H9 (cell line): ENCODE measurements around the gene CREB3L2. TPM values are rescaled to one million over a fixed set of nuclear protein-coding genes. Genes with fewer than 3 reads are reported as not detected.

Source experiments
- DNase-seq: peaks from one replicate; pipeline ENCODE4 v3.0.0-alpha.2; 2017
- H2AFZ ChIP-seq: one replicate; pipeline ENCODE4 v1.6.1; 2013; ENCODE audit warnings: mild to moderate bottlenecking, low read length, control low read depth, moderate library complexity
- H2AK5ac ChIP-seq: 2 replicates; pipeline ENCODE4 v1.6.1; 2013; ENCODE audit warnings: low read length, control low read depth, mixed read lengths; ENCODE audit not compliant: insufficient read length
- H2BK120ac ChIP-seq: one replicate; pipeline ENCODE4 v1.6.1; 2013; ENCODE audit warnings: low read depth, mild to moderate bottlenecking, low read length, control low read depth, inconsistent platforms; ENCODE audit not compliant: poor library complexity, severe bottlenecking
- H2BK12ac ChIP-seq: 2 replicates; pipeline ENCODE4 v1.6.1; 2013; ENCODE audit warnings: low read length, control low read depth, mixed read lengths, low read depth; ENCODE audit not compliant: insufficient read length
- H2BK15ac ChIP-seq: 2 replicates; pipeline ENCODE4 v1.6.1; 2013; ENCODE audit warnings: low read depth, low read length, control low read depth
- H2BK20ac ChIP-seq: one replicate; pipeline ENCODE4 v1.6.1; 2013; ENCODE audit warnings: low read depth, mild to moderate bottlenecking, low read length, control low read depth, inconsistent platforms; ENCODE audit not compliant: poor library complexity, severe bottlenecking
- H2BK5ac ChIP-seq: 2 replicates; pipeline ENCODE4 v1.6.1; 2013; ENCODE audit warnings: low read length, control low read depth, mixed read lengths; ENCODE audit not compliant: insufficient read length
- H3K14ac ChIP-seq: 2 replicates; pipeline ENCODE4 v1.6.1; 2013; ENCODE audit warnings: low read length, control low read depth; ENCODE audit not compliant: insufficient read depth
- H3K18ac ChIP-seq: 2 replicates; pipeline ENCODE4 v1.6.1; 2013; ENCODE audit warnings: low read depth, mild to moderate bottlenecking, mixed read lengths, low read length, control low read depth; ENCODE audit not compliant: insufficient read length
- H3K23ac ChIP-seq: 2 replicates; pipeline ENCODE4 v1.6.1; 2013; ENCODE audit warnings: low read length, control low read depth, mixed read lengths, low read depth; ENCODE audit not compliant: insufficient read length
- H3K23me2 ChIP-seq: 2 replicates; pipeline ENCODE4 v1.6.1; 2013; ENCODE audit warnings: low read depth, mild to moderate bottlenecking, mixed read lengths, low read length, control low read depth; ENCODE audit not compliant: insufficient read length, poor library complexity, severe bottlenecking
- H3K27ac ChIP-seq: 2 replicates; pipeline ENCODE4 v1.5.1; 2013; ENCODE audit warnings: low read length, control low read depth, mixed read lengths, low read depth; ENCODE audit not compliant: insufficient read length
- H3K27me3 ChIP-seq: 2 replicates; pipeline ENCODE4 v1.6.1; 2013; ENCODE audit warnings: low read length, control low read depth, inconsistent platforms; ENCODE audit not compliant: insufficient read depth
- H3K4ac ChIP-seq: 2 replicates; pipeline ENCODE4 v1.6.1; 2013; ENCODE audit warnings: low read depth, mild to moderate bottlenecking, control low read depth, inconsistent platforms, low read length, moderate library complexity
- H3K4me1 ChIP-seq: 2 replicates; pipeline ENCODE4 v1.6.1; 2013; ENCODE audit warnings: low read length, control low read depth, inconsistent platforms; ENCODE audit not compliant: insufficient read depth
- H3K4me2 ChIP-seq: 2 replicates; pipeline ENCODE4 v1.6.1; 2013; ENCODE audit warnings: low read length, control low read depth, mixed read lengths; ENCODE audit not compliant: insufficient read length, insufficient read depth
- H3K56ac ChIP-seq: 2 replicates; pipeline ENCODE4 v1.6.1; 2013; ENCODE audit warnings: low read depth, mild to moderate bottlenecking, mixed read lengths, low read length, control low read depth; ENCODE audit not compliant: insufficient read length
- H3K79me1 ChIP-seq: 2 replicates; pipeline ENCODE4 v1.6.1; 2013; ENCODE audit warnings: low read depth, mild to moderate bottlenecking, moderate library complexity, low read length, control low read depth, inconsistent platforms; ENCODE audit not compliant: insufficient read depth, poor library complexity, severe bottlenecking
- H3K79me2 ChIP-seq: 2 replicates; pipeline ENCODE4 v1.6.1; 2013; ENCODE audit warnings: low read length, control low read depth, inconsistent platforms; ENCODE audit not compliant: insufficient read depth
- H3K9ac ChIP-seq: 2 replicates; pipeline ENCODE4 v1.6.1; 2013; ENCODE audit warnings: low read length, control low read depth, mixed read lengths; ENCODE audit not compliant: insufficient read length; ENCODE audit errors: extremely low read depth
- H3K9me3 ChIP-seq: one replicate; pipeline ENCODE4 v1.6.1; 2013; ENCODE audit warnings: low read depth, low read length, inconsistent platforms; ENCODE audit not compliant: control insufficient read depth
- H3T11ph ChIP-seq: one replicate; pipeline ENCODE4 v1.6.1; 2013; ENCODE audit warnings: mild to moderate bottlenecking, low read length, control low read depth, inconsistent platforms
- H4K20me1 ChIP-seq: one replicate; pipeline ENCODE4 v1.6.1; 2013; ENCODE audit not compliant: control insufficient read depth, insufficient read length, insufficient read depth
- H4K5ac ChIP-seq: 2 replicates; pipeline ENCODE4 v1.6.1; 2013; ENCODE audit warnings: low read depth, mild to moderate bottlenecking, mixed read lengths, low read length, control low read depth; ENCODE audit not compliant: insufficient read length
- H4K8ac ChIP-seq: replicated peaks from 2 replicates; pipeline ENCODE4 v1.6.1; 2013; ENCODE audit warnings: low read length, control low read depth, mixed read lengths, low read depth; ENCODE audit not compliant: insufficient read length
- H4K91ac ChIP-seq: 2 replicates; pipeline ENCODE4 v1.6.1; 2013; ENCODE audit warnings: low read depth, mild to moderate bottlenecking, moderate library complexity, mixed read lengths, low read length, control low read depth; ENCODE audit not compliant: insufficient read length
- H3K27ac Mint-ChIP-seq, 3 experiments: 2 replicates in 2 of 3; 3 replicates in 1 of 3; pipeline ENCODE4 v1.8.0; 2020 to 2021; ENCODE audit warnings: mixed read lengths in 3 of 3, mild to moderate bottlenecking in 1 of 3, moderate library complexity in 1 of 3
- H3K27me3 Mint-ChIP-seq: 2 replicates; pipeline ENCODE4 v1.8.0; 2021; ENCODE audit warnings: low read depth, mild to moderate bottlenecking, moderate library complexity, mixed read lengths
- H3K36me3 Mint-ChIP-seq, 3 experiments: 2 replicates in 2 of 3; 3 replicates in 1 of 3; pipeline ENCODE4 v1.8.0; 2020 to 2021; ENCODE audit warnings: low read depth in 3 of 3, mixed read lengths in 3 of 3; ENCODE audit not compliant: insufficient read depth in 1 of 3
- H3K4me1 Mint-ChIP-seq, 2 experiments: 2 replicates each; pipeline ENCODE4 v1.8.0; 2020; ENCODE audit warnings: mixed read lengths in 2 of 2
- H3K4me3 Mint-ChIP-seq, 2 experiments: 2 replicates in 1 of 2; 3 replicates in 1 of 2; pipeline ENCODE4 v1.8.0; 2020 to 2021; ENCODE audit warnings: mild to moderate bottlenecking in 2 of 2, mixed read lengths in 2 of 2, moderate library complexity in 1 of 2
- H3K9me3 Mint-ChIP-seq, 2 experiments: 2 replicates in 1 of 2; 3 replicates in 1 of 2; pipeline ENCODE4 v1.8.0; 2020; ENCODE audit warnings: mild to moderate bottlenecking in 2 of 2, mixed read lengths in 2 of 2, moderate library complexity in 1 of 2
- CTCF ChIP-seq: fragments of 200-600 bp; sonication (generic); conservative IDR thresholded peaks from 3 replicates; pipeline ENCODE4 v1.8.0; 2021; ENCODE audit warnings: antibody characterized with exemption, mild to moderate bottlenecking
- WGBS: extraction: QIAGEN DNeasy Blood & Tissue Kit; methylation state at CpG from one replicate; pipeline ENCODE4 v1.1.7; 2013; ENCODE audit warnings: missing lambda C conversion rate, low lambda C conversion rate, mixed read lengths; ENCODE audit not compliant: insufficient read length; ENCODE audit errors: extremely low coverage; 5-methylcytosine and 5-hydroxymethylcytosine counted together
- total RNA-seq: library from RNA; stranded (reverse); gene quantifications from 2 replicates; pipeline ENCODE4 v1.2.1, GENCODE V29; 2021

The CREB3L2 gene
- total RNA-seq, 1 experiment from 2014 or later, result 60.7 TPM

- no peak overlapping the region for H2BK120ac ChIP-seq
- H3K4me2 ChIP-seq, result no peak overlapping the region
- H4K8ac ChIP-seq, result no peak overlapping the region
- no peak overlapping the region for H3K23ac ChIP-seq
- Mint-ChIP-seq H3K4me3 (no peak overlapping the region), H3K36me3 (peaks cover 8 to 14% (median 8%) of the 10 kb centered on the region in 3 experiments; a peak in 6 of 7 replicates), H3K27ac (no peak overlapping the region), H3K4me1 (peaks cover 27 to 41% of the 10 kb centered on the region in 2 experiments), H3K27me3 (no peaks in the 10 kb centered on the region), H3K9me3 (no peaks in the 10 kb centered on the region)
- no peak overlapping the region for H2BK20ac ChIP-seq
- H3K79me1 ChIP-seq, result peaks cover 6% of the 10 kb centered on the region
- H3K9me3 ChIP-seq, result no peaks in the 10 kb centered on the region
- H3K18ac ChIP-seq, result no peak overlapping the region
- H2BK15ac ChIP-seq, result no peak overlapping the region
- no CpG with 5 or more reads among the region's 7 CpGs for WGBS
- peaks cover 14% of the 10 kb centered on the region; the same call in 1 of the 2 replicates for H3K4me1 ChIP-seq
- no peak overlapping the region for H3K9ac ChIP-seq
- H3T11ph ChIP-seq, result no peak overlapping the region
- H3K23me2 ChIP-seq, result no peaks in the 10 kb centered on the region
- DNase-seq, result no peak
- H4K20me1 ChIP-seq, result peaks cover 2% of the 10 kb centered on the region
- H3K4ac ChIP-seq, result no peak overlapping the region
- no peak overlapping the region for H4K5ac ChIP-seq
- H3K27me3 ChIP-seq, result no peaks in the 10 kb centered on the region
- TF ChIP-seq CTCF, result no peak
- H3K27ac ChIP-seq, result no peak overlapping the region
- no peak overlapping the region for H2BK12ac ChIP-seq
- H4K91ac ChIP-seq, result no peak overlapping the region
- H3K56ac ChIP-seq, result no peak overlapping the region
- H3K79me2 ChIP-seq, result peaks cover 13% of the 10 kb centered on the region; the same call in 1 of the 2 replicates
- no peak overlapping the region for H2AK5ac ChIP-seq
- no peak overlapping the region for H2AFZ ChIP-seq
- H3K14ac ChIP-seq, result no peak overlapping the region; the same call in 1 of the 2 replicates
- no peak overlapping the region for H2BK5ac ChIP-seq
Measured at GRCh38 chr7:137989094-137989493, 12.8 kb downstream of the CREB3L2 start.
